Neural cell (in vitro differentiated cells): ENCODE data around the gene NMB. TPM values are rescaled to one million over a fixed set of nuclear protein-coding genes. Genes with fewer than 3 reads are reported as not detected.

Experiments
- H2AFZ ChIP-seq: fragments of 200-600, 300-800 bp; sonication (generic), shearing (Covaris generic); 2 replicates; pipeline ENCODE4 v1.6.0; 2014; ENCODE audit warnings: low read depth, mild to moderate bottlenecking, antibody characterized with exemption, low read length, moderate library complexity
- H3F3A ChIP-seq: fragments of 200-600 bp; shearing (Covaris generic); 2 replicates; pipeline ENCODE4 v1.6.1; 2016; ENCODE audit warnings: mild to moderate bottlenecking, moderate library complexity, mixed read lengths, antibody characterized with exemption, low read length; ENCODE audit not compliant: insufficient read depth, poor library complexity, severe bottlenecking
- H3K27ac ChIP-seq: fragments of 200-600, 300-800 bp; sonication (generic), shearing (Covaris generic); 2 replicates; pipeline ENCODE4 v1.5.1; 2014; ENCODE audit warnings: mild to moderate bottlenecking, low read length, moderate library complexity
- H3K27me3 ChIP-seq: fragments of 300-800, 200-600 bp; sonication (generic), shearing (Covaris generic); 2 replicates; pipeline ENCODE4 v1.6.0; 2014; ENCODE audit warnings: mild to moderate bottlenecking, low read depth, low read length, moderate library complexity; ENCODE audit not compliant: insufficient read depth
- H3K36me3 ChIP-seq: fragments of 300-800, 200-600 bp; sonication (generic), shearing (Covaris generic); 2 replicates; pipeline ENCODE4 v1.5.1; 2014; ENCODE audit warnings: mild to moderate bottlenecking, antibody characterized with exemption, low read length, moderate library complexity; ENCODE audit not compliant: insufficient read depth
- H3K4me2 ChIP-seq: fragments of 300-800, 200-600 bp; sonication (generic), shearing (Covaris generic); 2 replicates; pipeline ENCODE4 v1.6.0; 2014; ENCODE audit warnings: mild to moderate bottlenecking, low read length
- H3K4me3 ChIP-seq: fragments of 300-800, 200-600 bp; sonication (generic), shearing (Covaris generic); 2 replicates; pipeline ENCODE4 v1.5.1; 2014; ENCODE audit warnings: mild to moderate bottlenecking, low read length, moderate library complexity
- H3K79me2 ChIP-seq: fragments of 200-600 bp; shearing (Covaris generic); replicated peaks from 2 replicates; pipeline ENCODE4 v1.6.0; 2014; ENCODE audit warnings: mild to moderate bottlenecking, low read length, moderate library complexity; ENCODE audit not compliant: insufficient read depth
- H3K9ac ChIP-seq: fragments of 300-800, 200-600 bp; sonication (generic), shearing (Covaris generic); 2 replicates; pipeline ENCODE4 v1.6.1; 2016; ENCODE audit warnings: mild to moderate bottlenecking, low read length, mixed read lengths
- H3K9me2 ChIP-seq: fragments of 200-600 bp; shearing (Covaris generic); 2 replicates; pipeline ENCODE4 v1.6.1; 2016; ENCODE audit warnings: mild to moderate bottlenecking, low read length, mixed read lengths; ENCODE audit not compliant: insufficient read depth
- H3K9me3 ChIP-seq: fragments of 200-600, 300-800 bp; sonication (generic), shearing (Covaris generic); 2 replicates; pipeline ENCODE4 v1.6.1; 2016; ENCODE audit warnings: mild to moderate bottlenecking, mixed run types, low read length, moderate library complexity, mixed read lengths
- H4K20me1 ChIP-seq: fragments of 200-600 bp; shearing (Covaris generic); 2 replicates; pipeline ENCODE4 v1.6.1; 2016; ENCODE audit warnings: mild to moderate bottlenecking, mixed run types; ENCODE audit not compliant: insufficient read depth
- EP300 ChIP-seq: fragments of 450-650 bp; conservative IDR thresholded peaks from 2 replicates; pipeline ENCODE4 v1.6.1; 2014; ENCODE audit warnings: antibody characterized with exemption, mild to moderate bottlenecking, moderate library complexity; ENCODE audit not compliant: poor library complexity, severe bottlenecking
- EZH2 ChIP-seq: fragments of 200-600, 300-800 bp; shearing (Covaris generic), sonication (generic); IDR thresholded peaks from 2 replicates; pipeline ENCODE4 v1.6.1; 2014; ENCODE audit warnings: antibody characterized with exemption, low read length, borderline replicate concordance, mild to moderate bottlenecking; ENCODE audit not compliant: insufficient read depth, poor library complexity, severe bottlenecking
- MXI1 ChIP-seq: fragments of 450-650 bp; conservative IDR thresholded peaks from 2 replicates; pipeline ENCODE4 v1.6.1; 2014; ENCODE audit warnings: antibody characterized with exemption, mild to moderate bottlenecking; ENCODE audit not compliant: poor library complexity, severe bottlenecking
- POLR2AphosphoS5 ChIP-seq: IDR thresholded peaks from 2 replicates; pipeline ENCODE4 v1.6.1; 2012
- RAD21 ChIP-seq: fragments of 450-650 bp; conservative IDR thresholded peaks from 2 replicates; pipeline ENCODE4 v1.6.1; 2014; ENCODE audit warnings: antibody characterized with exemption, mild to moderate bottlenecking, moderate library complexity
- SMC3 ChIP-seq: fragments of 450-650 bp; conservative IDR thresholded peaks from 2 replicates; pipeline ENCODE4 v1.6.1; 2014; ENCODE audit warnings: antibody characterized with exemption, mild to moderate bottlenecking, moderate library complexity; ENCODE audit not compliant: poor library complexity
- TAF1 ChIP-seq: IDR thresholded peaks from 2 replicates; pipeline ENCODE4 v1.6.1; 2012; ENCODE audit warnings: low read depth
- polyA plus RNA-seq: library from polyadenylated mRNA; depleted of rRNA; stranded (reverse); fragments of >200 nt; gene quantifications from 2 replicates; pipeline ENCODE4 v1.2.3, GENCODE V29; 2014
- TF ChIP-seq, protein P1 (sequence below): fragments of 450-650 bp; IDR thresholded peaks from 2 replicates; pipeline ENCODE4 v1.5.1; 2014; ENCODE audit warnings: antibody characterized with exemption, mild to moderate bottlenecking, moderate library complexity; ENCODE audit not compliant: poor library complexity, severe bottlenecking
- TF ChIP-seq, protein P2 (sequence below): IDR thresholded peaks from 2 replicates; pipeline ENCODE4 v1.6.1; 2012; ENCODE audit warnings: borderline replicate concordance

Gene NMB
- polyA plus RNA-seq, 1 donor from 2014 or later: 3.0 TPM

DNA sequence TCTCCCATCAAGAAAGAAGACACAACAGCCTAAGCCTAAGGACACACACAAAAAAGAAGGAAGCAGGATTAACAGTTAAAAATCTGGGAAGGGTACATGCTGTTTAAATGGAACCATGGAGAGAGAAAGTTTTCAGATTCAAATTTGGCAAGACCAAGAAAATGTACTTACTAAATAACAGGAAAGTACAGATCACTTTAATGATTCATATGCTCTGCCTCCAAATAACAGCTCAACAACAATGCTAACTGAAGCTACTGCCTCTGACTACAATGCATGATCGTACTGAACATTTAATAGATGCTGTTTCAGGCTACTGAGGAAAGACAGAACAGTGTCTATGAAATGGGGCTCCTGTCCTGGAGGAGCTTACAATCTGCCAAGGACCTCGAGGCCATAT, 8.4 kb upstream of the NMB start:
- Histone ChIP-seq H3K4me3 (no peak overlapping the region), H3K9ac (no peak overlapping the region), H3K4me2 (no peak overlapping the region), H2AFZ (no peak overlapping the region), H4K20me1 (no peaks in the 10 kb centered on the region), H3K27ac (no peak overlapping the region), H3K27me3 (no peaks in the 10 kb centered on the region), H3K9me3 (no peaks in the 10 kb centered on the region), H3K36me3 (peaks cover 13% of the 10 kb centered on the region), H3F3A (no peaks in the 10 kb centered on the region), H3K9me2 (no peaks in the 10 kb centered on the region), H3K79me2 (no peaks in the 10 kb centered on the region)
- no peak for TF ChIP-seq POLR2AphosphoS5
- TF ChIP-seq TAF1: no peak
- no peak for TF ChIP-seq SMC3
- no peak for TF ChIP-seq EZH2
- TF ChIP-seq, protein P1, sequence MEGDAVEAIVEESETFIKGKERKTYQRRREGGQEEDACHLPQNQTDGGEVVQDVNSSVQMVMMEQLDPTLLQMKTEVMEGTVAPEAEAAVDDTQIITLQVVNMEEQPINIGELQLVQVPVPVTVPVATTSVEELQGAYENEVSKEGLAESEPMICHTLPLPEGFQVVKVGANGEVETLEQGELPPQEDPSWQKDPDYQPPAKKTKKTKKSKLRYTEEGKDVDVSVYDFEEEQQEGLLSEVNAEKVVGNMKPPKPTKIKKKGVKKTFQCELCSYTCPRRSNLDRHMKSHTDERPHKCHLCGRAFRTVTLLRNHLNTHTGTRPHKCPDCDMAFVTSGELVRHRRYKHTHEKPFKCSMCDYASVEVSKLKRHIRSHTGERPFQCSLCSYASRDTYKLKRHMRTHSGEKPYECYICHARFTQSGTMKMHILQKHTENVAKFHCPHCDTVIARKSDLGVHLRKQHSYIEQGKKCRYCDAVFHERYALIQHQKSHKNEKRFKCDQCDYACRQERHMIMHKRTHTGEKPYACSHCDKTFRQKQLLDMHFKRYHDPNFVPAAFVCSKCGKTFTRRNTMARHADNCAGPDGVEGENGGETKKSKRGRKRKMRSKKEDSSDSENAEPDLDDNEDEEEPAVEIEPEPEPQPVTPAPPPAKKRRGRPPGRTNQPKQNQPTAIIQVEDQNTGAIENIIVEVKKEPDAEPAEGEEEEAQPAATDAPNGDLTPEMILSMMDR: no peak
- TF ChIP-seq, protein P2, sequence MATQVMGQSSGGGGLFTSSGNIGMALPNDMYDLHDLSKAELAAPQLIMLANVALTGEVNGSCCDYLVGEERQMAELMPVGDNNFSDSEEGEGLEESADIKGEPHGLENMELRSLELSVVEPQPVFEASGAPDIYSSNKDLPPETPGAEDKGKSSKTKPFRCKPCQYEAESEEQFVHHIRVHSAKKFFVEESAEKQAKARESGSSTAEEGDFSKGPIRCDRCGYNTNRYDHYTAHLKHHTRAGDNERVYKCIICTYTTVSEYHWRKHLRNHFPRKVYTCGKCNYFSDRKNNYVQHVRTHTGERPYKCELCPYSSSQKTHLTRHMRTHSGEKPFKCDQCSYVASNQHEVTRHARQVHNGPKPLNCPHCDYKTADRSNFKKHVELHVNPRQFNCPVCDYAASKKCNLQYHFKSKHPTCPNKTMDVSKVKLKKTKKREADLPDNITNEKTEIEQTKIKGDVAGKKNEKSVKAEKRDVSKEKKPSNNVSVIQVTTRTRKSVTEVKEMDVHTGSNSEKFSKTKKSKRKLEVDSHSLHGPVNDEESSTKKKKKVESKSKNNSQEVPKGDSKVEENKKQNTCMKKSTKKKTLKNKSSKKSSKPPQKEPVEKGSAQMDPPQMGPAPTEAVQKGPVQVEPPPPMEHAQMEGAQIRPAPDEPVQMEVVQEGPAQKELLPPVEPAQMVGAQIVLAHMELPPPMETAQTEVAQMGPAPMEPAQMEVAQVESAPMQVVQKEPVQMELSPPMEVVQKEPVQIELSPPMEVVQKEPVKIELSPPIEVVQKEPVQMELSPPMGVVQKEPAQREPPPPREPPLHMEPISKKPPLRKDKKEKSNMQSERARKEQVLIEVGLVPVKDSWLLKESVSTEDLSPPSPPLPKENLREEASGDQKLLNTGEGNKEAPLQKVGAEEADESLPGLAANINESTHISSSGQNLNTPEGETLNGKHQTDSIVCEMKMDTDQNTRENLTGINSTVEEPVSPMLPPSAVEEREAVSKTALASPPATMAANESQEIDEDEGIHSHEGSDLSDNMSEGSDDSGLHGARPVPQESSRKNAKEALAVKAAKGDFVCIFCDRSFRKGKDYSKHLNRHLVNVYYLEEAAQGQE: no peak

DNA sequence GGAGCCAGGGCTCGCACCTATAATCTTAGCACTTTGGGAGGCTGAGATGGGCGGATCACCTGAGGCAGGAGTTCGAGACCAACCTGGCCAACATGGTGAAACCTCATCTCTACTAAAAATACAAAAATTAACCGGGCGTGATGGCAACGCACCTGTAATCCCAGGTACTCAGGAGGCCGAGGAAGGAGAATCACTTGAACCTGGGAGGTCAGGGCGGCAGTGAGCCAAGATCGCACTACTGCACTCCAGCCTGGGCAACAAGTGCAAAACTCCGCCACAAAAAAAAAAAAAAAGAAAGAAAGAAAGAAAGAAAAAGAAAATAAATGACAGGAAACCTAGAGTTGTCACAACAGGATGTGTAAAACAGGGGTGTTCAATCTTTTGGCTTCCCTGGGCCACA, 3.0 kb upstream of the NMB start:
- Histone ChIP-seq H3K27ac (no peak overlapping the region), H3K9me3 (no peaks in the 10 kb centered on the region), H4K20me1 (no peaks in the 10 kb centered on the region), H3K36me3 (no peaks in the 10 kb centered on the region), H3K4me3 (no peak overlapping the region), H3K9ac (no peak overlapping the region), H3K79me2 (no peaks in the 10 kb centered on the region), H3K9me2 (no peaks in the 10 kb centered on the region), H3F3A (no peaks in the 10 kb centered on the region), H3K27me3 (no peaks in the 10 kb centered on the region), H3K4me2 (no peak overlapping the region), H2AFZ (no peak overlapping the region)
- TF ChIP-seq TAF1 (no peak), SMC3 (no peak), RAD21 (no peak), POLR2AphosphoS5 (no peak), EZH2 (no peak), EP300 (no peak), MXI1 (no peak)
- TF ChIP-seq, protein P2: no peak
- TF ChIP-seq, protein P1: no peak
